Right cardiac atrium (tissue), 5 donors: ENCODE results near the gene CYYR1. TPM values are rescaled to one million over a fixed set of nuclear protein-coding genes. Genes with fewer than 3 reads are reported as not detected.

Source experiments
- ATAC-seq, 2 donors: fragments of 200-7000 bp; cut with Tn5 transposase; one replicate each; pipeline versions ENCODE4 v1.8.0 to v1.9.1; 2020; ENCODE audit warnings: moderate library complexity in 2 of 2, mild to moderate bottlenecking in 1 of 2
- DNase-seq, 3 donors: peaks; one replicate each; pipeline ENCODE4 v3.0.0-alpha.2; 2020
- H3K27ac ChIP-seq: one replicate; pipeline ENCODE4 v1.5.1; 2013; ENCODE audit warnings: mild to moderate bottlenecking, low read length, control low read depth, moderate library complexity
- H3K27me3 ChIP-seq: one replicate; pipeline ENCODE4 v1.6.1; 2013; ENCODE audit not compliant: control insufficient read depth, insufficient read depth
- H3K4me1 ChIP-seq: one replicate; pipeline ENCODE4 v1.6.1; 2013; ENCODE audit warnings: low read length; ENCODE audit not compliant: control insufficient read depth, insufficient read depth
- H3K4me3 ChIP-seq: one replicate; pipeline ENCODE4 v1.5.1; 2013; ENCODE audit warnings: low read length, control low read depth
- H3K9me3 ChIP-seq: one replicate; pipeline ENCODE4 v1.6.1; 2013; ENCODE audit warnings: low read length; ENCODE audit not compliant: control insufficient read depth
- WGBS: extraction: QIAGEN DNeasy Blood & Tissue Kit; methylation state at CpG from one replicate; pipeline ENCODE4 v1.1.7; 2013; 5-methylcytosine and 5-hydroxymethylcytosine counted together
- intact Hi-C, 4 donors: fragments of 100-400 bp; cut with DNase I; formaldehyde crosslinking; loops; one replicate each; pipeline versions ENCODE4 v1.11.0 to v1.14.0; 2022 to 2023
- polyA plus RNA-seq: library from polyadenylated mRNA; stranded (reverse); fragments of 200-250 nt; gene quantifications from one replicate; pipeline ENCODE4 v1.2.3, GENCODE V29; 2013
- total RNA-seq, 4 donors: library from RNA; stranded (reverse); fragmentation: NEBNext Ultra II Directional; extraction: Animal tissue kit (Norgen Biotek cat#: 25700); gene quantifications; one replicate each; pipeline ENCODE4 v1.2.1, GENCODE V29; 2021
- donor health status: healthy with polysubstance abuse.
- donor health status: DM: no; HTN: yes; CAD: no.
- donor health status: DM: no; HTN: no; CAD: no.
- donor health status: DM: no; HTN: yes; CAD: no; lungs with severe emphysema.
- donor health status: DM: yes; HTN: yes; CAD: no.

The CYYR1 gene
- total and polyA plus RNA-seq, 5 donors, result 10.7 to 18.8 (median 15.4) TPM

DNA sequence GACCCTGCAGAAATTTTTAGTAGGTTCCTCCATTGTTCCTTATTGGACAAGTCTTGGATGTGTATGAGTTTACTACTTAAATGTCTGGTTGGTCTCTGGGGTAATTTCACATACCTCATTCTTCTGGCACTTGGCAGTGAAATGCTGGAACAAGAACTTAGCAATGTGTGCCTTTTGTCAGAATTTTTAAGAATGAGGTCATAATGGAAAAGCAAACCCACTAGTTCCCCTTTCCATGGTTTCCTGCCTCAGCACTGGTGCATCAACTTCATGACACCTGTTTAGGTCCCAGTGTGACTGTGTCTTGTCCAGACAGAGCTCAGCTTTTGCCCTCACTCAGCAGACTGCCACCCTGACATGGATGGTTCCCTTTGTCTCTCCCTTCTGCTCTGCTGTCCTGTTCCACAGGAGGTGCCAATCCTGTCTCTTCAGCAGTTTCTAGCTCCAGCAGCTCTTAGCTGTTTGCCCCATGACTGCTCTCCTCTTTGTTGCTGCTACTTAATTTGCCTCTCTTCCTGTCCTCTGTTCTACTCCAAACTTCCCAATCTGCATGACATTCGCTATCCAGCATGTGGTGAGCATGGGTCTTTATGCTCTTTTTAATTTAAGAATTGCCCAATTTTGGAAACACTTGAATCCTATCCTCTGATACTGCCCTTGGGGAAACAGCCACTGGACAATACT is 135.6 kb downstream of the CYYR1 start:
- intact Hi-C loops, result loop anchor here in 1 of 4 donors (10.0 kb wide), 1 partner anchor 63 kb away; no protein-coding TSS in a partner anchor
- DNase-seq, result no peak
- H3K9me3 ChIP-seq, result no peaks in the 10 kb centered on the region
- ATAC-seq, result no peak
- H3K27me3 ChIP-seq, result no peaks in the 10 kb centered on the region
- H3K27ac ChIP-seq, result no peak overlapping the region
- no peaks in the 10 kb centered on the region for H3K4me1 ChIP-seq
- 81% methylated on average over 1 of the region's 1 CpG for WGBS
- no peak overlapping the region for H3K4me3 ChIP-seq

DNA sequence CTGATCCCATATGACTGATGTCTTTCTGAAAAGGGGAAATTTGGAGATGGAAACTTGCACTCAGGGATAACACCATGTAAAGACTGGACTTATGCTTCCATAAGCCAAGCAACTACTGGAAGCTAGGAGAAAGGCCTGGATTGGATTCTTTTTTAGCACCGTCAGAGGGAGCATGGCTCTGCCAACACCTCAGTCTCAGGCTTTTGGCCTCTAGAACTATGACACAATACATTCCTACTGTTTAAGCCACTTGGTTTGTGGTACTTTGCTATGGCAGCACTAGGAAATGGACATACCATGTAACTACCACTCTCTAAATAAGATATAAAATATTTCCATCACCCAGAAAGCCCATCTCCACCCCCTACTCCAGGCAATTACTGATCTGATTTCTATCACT is 139.7 kb downstream of the CYYR1 start:
- Histone ChIP-seq H3K4me3 (no peak overlapping the region), H3K27ac (no peak overlapping the region), H3K9me3 (no peaks in the 10 kb centered on the region), H3K27me3 (no peaks in the 10 kb centered on the region), H3K4me1 (no peaks in the 10 kb centered on the region)
- intact Hi-C loops, result loop anchor here in 1 of 4 donors (10.0 kb wide), 1 partner anchor 59 kb away; no protein-coding TSS in a partner anchor
- ATAC-seq, result no peak
- WGBS, result 71% methylated on average over 1 of the region's 1 CpG
- DNase-seq, result no peak

DNA sequence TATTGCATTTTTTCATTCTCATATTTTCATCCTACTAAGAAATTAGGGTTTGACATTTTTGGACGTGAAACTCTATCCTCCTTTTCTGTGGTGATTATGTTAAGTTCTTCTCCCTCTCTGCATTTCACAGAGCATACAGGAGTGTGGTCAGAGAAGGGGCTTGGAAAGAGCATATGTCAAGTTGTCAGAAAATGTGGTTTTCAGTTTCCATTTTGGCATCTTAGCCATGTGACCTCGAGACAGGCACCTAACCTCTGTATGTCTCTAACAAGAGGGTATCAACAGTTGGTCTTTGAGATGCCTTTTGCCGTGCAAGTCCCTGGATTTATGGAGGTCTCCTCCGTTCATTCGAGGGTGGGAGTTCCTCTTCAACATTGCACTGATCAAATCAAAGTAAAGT is 140.7 kb downstream of the CYYR1 start:
- Histone ChIP-seq H3K27me3 (no peaks in the 10 kb centered on the region), H3K9me3 (no peaks in the 10 kb centered on the region), H3K27ac (no peak overlapping the region), H3K4me1 (no peaks in the 10 kb centered on the region), H3K4me3 (no peak overlapping the region)
- intact Hi-C loops, result loop anchor here in 1 of 4 donors (10.0 kb wide), 1 partner anchor 58 kb away; no protein-coding TSS in a partner anchor
- no peak for ATAC-seq
- WGBS, result 70% methylated on average over 5 of the region's 5 CpGs
- DNase-seq, result no peak

DNA sequence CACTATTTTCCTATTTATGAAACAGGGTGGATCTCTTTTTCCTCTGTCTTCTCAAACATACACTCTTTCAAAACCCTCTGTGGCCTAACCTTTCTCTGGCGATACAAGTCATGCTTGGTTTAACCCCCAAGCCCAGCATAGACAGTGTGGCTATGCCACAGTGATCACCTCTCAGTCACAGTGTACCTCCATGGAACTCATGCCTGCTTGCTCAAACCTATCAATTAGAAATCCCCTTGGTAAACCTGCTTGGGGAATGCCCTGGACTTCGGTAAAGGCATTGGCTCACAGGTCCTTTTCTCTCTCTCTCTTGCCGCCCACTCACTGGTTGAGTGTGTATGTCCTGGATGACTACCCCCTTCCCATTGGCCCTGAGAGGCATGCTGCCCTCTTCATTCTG is 147.5 kb downstream of the CYYR1 start:
- no peak overlapping the region for H3K4me3 ChIP-seq
- no peaks in the 10 kb centered on the region for H3K4me1 ChIP-seq
- no peaks in the 10 kb centered on the region for H3K9me3 ChIP-seq
- DNase-seq (no peak), ATAC-seq (no peak)
- intact Hi-C loops, result no loop called here
- WGBS, result 95% methylated on average over 3 of the region's 3 CpGs
- H3K27ac ChIP-seq, result no peak overlapping the region
- H3K27me3 ChIP-seq, result no peaks in the 10 kb centered on the region

DNA sequence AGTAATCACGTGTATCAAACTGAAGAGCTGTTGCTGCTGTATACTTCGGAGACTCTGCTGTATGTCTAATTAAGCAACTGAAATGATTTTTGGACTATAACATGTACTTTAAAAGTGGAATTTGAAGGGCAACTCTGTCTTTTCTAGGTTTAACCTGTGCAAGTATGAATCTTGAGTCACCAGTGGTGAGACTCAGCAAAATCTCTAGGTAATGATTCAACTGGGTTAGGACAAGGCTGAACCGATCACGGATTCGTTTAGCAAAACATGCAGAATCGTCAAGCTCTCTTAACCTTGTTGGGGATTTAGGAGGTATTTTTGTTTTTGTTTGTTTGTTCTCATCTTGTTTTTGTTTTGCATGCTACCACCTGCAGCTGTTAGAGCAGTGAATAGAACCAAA is 149.6 kb downstream of the CYYR1 start:
- Histone ChIP-seq H3K4me3 (no peak overlapping the region), H3K4me1 (no peaks in the 10 kb centered on the region), H3K9me3 (no peaks in the 10 kb centered on the region), H3K27me3 (no peaks in the 10 kb centered on the region), H3K27ac (no peak overlapping the region)
- ATAC-seq (no peak), DNase-seq (no peak)
- intact Hi-C loops, result no loop called here
- WGBS, result 76% methylated on average over 6 of the region's 6 CpGs

DNA sequence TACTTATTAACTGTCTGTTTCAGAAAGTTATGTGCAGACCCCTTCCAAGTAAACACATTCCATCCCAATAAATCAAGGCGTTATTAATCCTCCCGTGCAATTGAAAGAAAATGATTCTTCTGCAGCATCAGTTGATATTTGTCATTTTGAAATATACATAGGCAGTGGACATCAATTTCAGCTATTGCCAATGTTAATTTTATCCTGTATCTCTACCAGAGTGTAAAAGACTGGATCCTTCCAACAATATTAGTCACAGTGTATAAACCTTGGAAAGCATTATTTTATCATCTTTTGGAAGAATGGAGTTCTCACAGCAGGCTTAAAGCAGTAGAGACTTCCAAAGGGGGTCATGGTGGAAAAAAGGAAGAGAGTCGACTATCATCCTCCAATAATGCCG is 150.4 kb downstream of the CYYR1 start:
- intact Hi-C loops, result no loop called here
- 79% methylated on average over 4 of the region's 4 CpGs for WGBS
- H3K4me3 ChIP-seq, result no peak overlapping the region
- no peak for DNase-seq
- no peaks in the 10 kb centered on the region for H3K27me3 ChIP-seq
- H3K27ac ChIP-seq, result no peak overlapping the region
- H3K9me3 ChIP-seq, result no peaks in the 10 kb centered on the region
- ATAC-seq, result no peak
- H3K4me1 ChIP-seq, result no peaks in the 10 kb centered on the region

DNA sequence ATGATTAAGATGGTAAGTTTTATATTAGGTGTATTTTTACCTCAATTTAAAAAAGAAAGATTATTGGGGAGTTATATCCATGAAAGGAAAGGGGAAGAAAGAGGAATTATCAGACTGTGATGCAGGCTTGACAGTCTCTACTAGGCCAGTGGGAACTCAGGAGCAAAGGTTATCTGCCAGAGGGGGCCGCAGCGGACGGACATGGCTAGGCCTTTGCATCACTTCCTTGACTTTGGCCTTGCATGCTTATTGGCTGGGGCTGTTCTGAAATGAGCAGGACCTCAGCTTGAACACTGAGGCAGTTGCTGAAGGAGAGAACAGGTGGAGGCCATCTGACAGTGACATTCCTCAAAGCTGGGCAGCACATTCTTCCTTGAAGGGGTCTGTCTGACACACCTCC is 150.9 kb downstream of the CYYR1 start:
- intact Hi-C loops, result no loop called here
- 44% methylated on average over 3 of the region's 3 CpGs for WGBS
- Histone ChIP-seq H3K4me1 (no peaks in the 10 kb centered on the region), H3K9me3 (no peaks in the 10 kb centered on the region), H3K27me3 (no peaks in the 10 kb centered on the region), H3K27ac (no peak overlapping the region), H3K4me3 (no peak overlapping the region)
- DNase-seq, result peak in 1 of 3 donors; percentile 32
- peak in 1 of 2 donors; percentile 47 for ATAC-seq

DNA sequence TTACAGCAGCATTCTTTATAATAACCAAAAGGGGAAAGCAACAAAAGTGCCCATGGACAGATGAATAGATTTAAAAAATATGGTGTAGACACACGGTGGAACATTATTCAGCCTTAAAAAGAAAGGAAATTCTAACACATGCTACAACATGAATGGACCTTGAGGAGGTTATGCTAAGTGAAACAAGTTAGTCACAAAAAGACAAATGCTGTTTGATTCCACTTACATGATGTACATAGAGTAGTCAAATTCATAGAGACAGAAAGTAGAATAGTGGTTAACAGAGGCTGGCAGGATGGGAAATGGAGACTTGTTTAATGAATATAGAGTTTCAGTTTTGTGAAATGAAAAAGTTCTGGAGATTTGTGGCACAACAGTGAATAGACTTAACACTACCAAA is 151.4 kb downstream of the CYYR1 start:
- H3K4me3 ChIP-seq, result no peak overlapping the region
- H3K27ac ChIP-seq, result no peak overlapping the region
- H3K27me3 ChIP-seq, result no peaks in the 10 kb centered on the region
- 93% methylated on average over 1 of the region's 1 CpG for WGBS
- no peaks in the 10 kb centered on the region for H3K9me3 ChIP-seq
- ATAC-seq, result no peak
- H3K4me1 ChIP-seq, result no peaks in the 10 kb centered on the region
- DNase-seq, result no peak
- intact Hi-C loops, result no loop called here
